Mesenchymal stem cell (in vitro differentiated cells and primary cell): ENCODE results near the gene AK4.
"Not testable (repeated sequence)": the region's sequence is repeated elsewhere in the genome, so short reads cannot be mapped to it uniquely, and the experiment has no call there.

ENCODE experiments used
- DNase-seq: peaks from one replicate; pipeline ENCODE4 v3.0.0-alpha.2; 2013
- H2AFZ ChIP-seq: one replicate; pipeline ENCODE4 v1.6.1; 2013; ENCODE audit warnings: low read depth, mild to moderate bottlenecking, control low read depth, inconsistent platforms, low read length, moderate library complexity
- H2AK5ac ChIP-seq: 2 replicates; pipeline ENCODE4 v1.6.1; 2013; ENCODE audit warnings: low read length, moderate library complexity, mild to moderate bottlenecking, inconsistent platforms; ENCODE audit not compliant: severe bottlenecking
- H2BK120ac ChIP-seq: one replicate; pipeline ENCODE4 v1.6.1; 2013; ENCODE audit warnings: low read depth, mild to moderate bottlenecking, inconsistent platforms, low read length, moderate library complexity
- H2BK12ac ChIP-seq, 2 experiments: one replicate each; pipeline ENCODE4 v1.6.1; 2013; ENCODE audit warnings: inconsistent platforms in 2 of 2, low read length in 2 of 2, mild to moderate bottlenecking in 2 of 2, moderate library complexity in 2 of 2, control low read depth in 1 of 2
- H2BK15ac ChIP-seq: one replicate; pipeline ENCODE4 v1.6.1; 2013; ENCODE audit warnings: mild to moderate bottlenecking, low read depth, inconsistent platforms; ENCODE audit not compliant: poor library complexity, severe bottlenecking
- H2BK5ac ChIP-seq: 2 replicates; pipeline ENCODE4 v1.6.1; 2013; ENCODE audit warnings: low read depth, mild to moderate bottlenecking, low read length, control low read depth, inconsistent platforms; ENCODE audit not compliant: poor library complexity, severe bottlenecking
- H3K14ac ChIP-seq, 2 experiments: one replicate each; pipeline ENCODE4 v1.6.1; 2013; ENCODE audit warnings: inconsistent platforms in 2 of 2, low read length in 2 of 2, control low read depth in 1 of 2, mild to moderate bottlenecking in 1 of 2, moderate library complexity in 1 of 2
- H3K18ac ChIP-seq, 2 experiments: one replicate each; pipeline ENCODE4 v1.6.1; 2013; ENCODE audit warnings: inconsistent platforms in 2 of 2, low read length in 2 of 2, control low read depth in 1 of 2, low read depth in 1 of 2, mild to moderate bottlenecking in 1 of 2
- H3K23ac ChIP-seq, 2 experiments: one replicate each; pipeline ENCODE4 v1.6.1; 2013; ENCODE audit warnings: inconsistent platforms in 2 of 2, low read length in 2 of 2, mild to moderate bottlenecking in 2 of 2, moderate library complexity in 2 of 2, control low read depth in 1 of 2
- H3K27ac ChIP-seq: 2 replicates; pipeline ENCODE4 v1.5.1; 2013; ENCODE audit warnings: mild to moderate bottlenecking, moderate library complexity, low read length, control low read depth, inconsistent platforms; ENCODE audit not compliant: poor library complexity, severe bottlenecking
- H3K27me3 ChIP-seq, 2 experiments: 2 replicates each; pipeline versions ENCODE4 v1.6.1 to v1.7.0; 2013; ENCODE audit warnings: low read length in 2 of 2, mild to moderate bottlenecking in 2 of 2, moderate library complexity in 2 of 2, control low read depth in 1 of 2, inconsistent platforms in 1 of 2; ENCODE audit not compliant: control insufficient read depth in 1 of 2, insufficient read depth in 1 of 2
- H3K36me3 ChIP-seq, 2 experiments: 2 replicates each; pipeline versions ENCODE4 v1.6.1 to v1.7.0; 2013; ENCODE audit warnings: low read length in 2 of 2, control low read depth in 1 of 2, inconsistent platforms in 1 of 2, low read depth in 1 of 2, mild to moderate bottlenecking in 1 of 2; ENCODE audit not compliant: insufficient read depth in 2 of 2, control insufficient read depth in 1 of 2
- H3K4ac ChIP-seq, 2 experiments: one replicate each; pipeline ENCODE4 v1.6.1; 2013; ENCODE audit warnings: inconsistent platforms in 2 of 2, low read length in 2 of 2, mild to moderate bottlenecking in 2 of 2, moderate library complexity in 2 of 2, control low read depth in 1 of 2, low read depth in 1 of 2
- H3K4me1 ChIP-seq: 2 replicates; pipeline ENCODE4 v1.6.1; 2013; ENCODE audit warnings: low read depth, low read length, control low read depth; ENCODE audit not compliant: control insufficient read depth, insufficient read depth
- H3K4me2 ChIP-seq: 2 replicates; pipeline ENCODE4 v1.6.1; 2013; ENCODE audit warnings: low read length, mild to moderate bottlenecking, inconsistent platforms; ENCODE audit not compliant: poor library complexity, severe bottlenecking
- H3K4me3 ChIP-seq, 2 experiments: 2 replicates each; pipeline versions ENCODE4 v1.5.1 to v1.7.0; 2013; ENCODE audit warnings: low read length in 2 of 2, mild to moderate bottlenecking in 2 of 2, control low read depth in 1 of 2, low read depth in 1 of 2; ENCODE audit not compliant: insufficient read depth in 1 of 2
- H3K79me1 ChIP-seq: replicated peaks from 2 replicates; pipeline ENCODE4 v1.6.1; 2013; ENCODE audit warnings: mild to moderate bottlenecking, control low read depth, low read length, inconsistent platforms; ENCODE audit not compliant: poor library complexity, severe bottlenecking
- H3K9ac ChIP-seq: 2 replicates; pipeline ENCODE4 v1.7.0; 2013; ENCODE audit warnings: mild to moderate bottlenecking, low read length, moderate library complexity
- H3K9me3 ChIP-seq: 2 replicates; pipeline ENCODE4 v1.7.0; 2013; ENCODE audit warnings: mild to moderate bottlenecking, low read length; ENCODE audit not compliant: control insufficient read depth
- H4K8ac ChIP-seq: one replicate; pipeline ENCODE4 v1.6.1; 2013; ENCODE audit warnings: inconsistent platforms, mild to moderate bottlenecking, low read length, moderate library complexity
- H4K91ac ChIP-seq: one replicate; pipeline ENCODE4 v1.6.1; 2013; ENCODE audit warnings: mild to moderate bottlenecking, low read length, inconsistent platforms
- WGBS: methylation state at CpG from one replicate; pipeline ENCODE4 v1.1.7; 2013; ENCODE audit warnings: mixed read lengths; 5-methylcytosine and 5-hydroxymethylcytosine counted together

Gene AK4

DNA sequence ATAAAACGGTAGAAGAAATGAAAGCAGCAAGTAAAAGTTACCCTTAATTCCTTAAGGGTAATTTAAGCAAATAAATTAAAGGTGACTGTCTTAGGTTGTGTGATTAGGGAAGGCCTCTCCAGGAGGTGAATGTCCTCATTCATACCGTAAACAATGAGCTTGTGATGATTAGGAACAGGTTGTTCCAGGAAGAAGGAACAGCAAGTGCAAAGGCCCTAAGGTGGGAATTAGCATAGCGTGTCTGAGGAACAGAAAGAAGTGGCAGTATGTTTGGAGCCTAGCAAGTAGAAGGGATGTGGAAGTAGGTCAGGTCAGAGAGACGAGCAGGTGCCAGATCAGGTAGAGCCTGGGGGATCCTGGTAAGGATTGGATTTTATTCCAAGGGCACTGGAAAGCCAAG lies 5.6 kb downstream of the AK4 start:
- no peak overlapping the region for H3K4ac ChIP-seq

DNA sequence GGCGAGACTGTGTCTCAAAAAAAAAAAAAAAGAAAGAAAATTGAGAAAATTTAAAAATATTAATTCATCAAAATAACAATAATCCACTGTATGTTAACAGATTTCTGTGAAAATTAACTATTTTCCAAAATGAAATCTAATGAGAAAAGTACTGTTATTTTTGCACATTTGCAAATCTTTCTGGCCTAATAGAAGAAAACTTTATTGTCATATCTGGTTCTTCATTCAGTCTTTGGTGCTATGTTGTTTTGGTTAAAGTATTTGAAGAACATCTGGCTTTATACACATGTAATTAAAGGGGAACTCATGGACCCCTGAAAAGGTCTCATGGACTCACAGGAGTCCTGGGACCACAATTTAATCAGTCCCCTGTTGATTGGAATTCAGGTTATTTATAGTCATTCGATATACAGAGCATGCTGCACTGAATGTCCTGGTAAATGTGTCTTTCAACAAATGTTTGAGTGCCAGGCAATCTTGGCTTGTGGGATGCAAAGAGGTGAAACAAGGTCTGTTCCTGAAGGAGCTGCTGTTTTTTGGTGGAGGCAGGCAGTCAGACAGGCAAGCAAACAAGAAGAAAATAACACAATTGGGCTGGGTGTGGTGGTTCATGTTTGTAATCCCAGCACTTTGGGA lies 9.0 kb downstream of the AK4 start:
- H3K23ac ChIP-seq = no peak overlapping the region
- no peak overlapping the region for H3K18ac ChIP-seq
- no peaks in the 10 kb centered on the region for H3K9me3 ChIP-seq
- H3K4me3 ChIP-seq = no peak overlapping the region
- no peak overlapping the region for H2BK120ac ChIP-seq
- H3K27me3 ChIP-seq = no peaks in the 10 kb centered on the region
- no peak overlapping the region for H3K27ac ChIP-seq
- H3K9ac ChIP-seq = no peak overlapping the region
- H2BK12ac ChIP-seq = no peak overlapping the region
- 82% methylated on average over 1 of the region's 2 CpGs for WGBS
- H3K14ac ChIP-seq = no peak overlapping the region
- no peaks in the 10 kb centered on the region for H3K36me3 ChIP-seq
- H4K91ac ChIP-seq = no peak overlapping the region
- H4K8ac ChIP-seq = no peak overlapping the region
- no peak overlapping the region for H2BK15ac ChIP-seq
- no peaks in the 10 kb centered on the region for H3K4me1 ChIP-seq
- H2AFZ ChIP-seq = no peak overlapping the region
- H3K79me1 ChIP-seq = peaks cover 23% of the 10 kb centered on the region
- DNase-seq = no peak
- H3K4me2 ChIP-seq = no peak overlapping the region
- H2BK5ac ChIP-seq = no peak overlapping the region
- no peak overlapping the region for H3K4ac ChIP-seq
- no peak overlapping the region for H2AK5ac ChIP-seq

More for the DNA sequence above, 5.6 kb downstream of the AK4 start:
- Histone ChIP-seq H3K27me3 (no peaks in the 10 kb centered on the region), H3K4me1 (peaks cover 1% of the 10 kb centered on the region), H2BK120ac (no peak overlapping the region), H3K4me2 (no peak overlapping the region), H3K14ac (no peak overlapping the region), H3K79me1 (peaks cover 15% of the 10 kb centered on the region), H3K27ac (no peak overlapping the region), H3K36me3 (no peaks in the 10 kb centered on the region), H3K4me3 (no peak overlapping the region), H4K91ac (no peak overlapping the region), H2BK15ac (no peak overlapping the region), H2BK5ac (no peak overlapping the region), H4K8ac (no peak overlapping the region), H3K18ac (no peak overlapping the region), H3K9me3 (no peaks in the 10 kb centered on the region), H3K23ac (no peak overlapping the region), H3K9ac (no peak overlapping the region), H2AK5ac (no peak overlapping the region), H2BK12ac (no peak overlapping the region), H2AFZ (no peak overlapping the region)
- DNase-seq = no peak
- 91% methylated on average over 4 of the region's 4 CpGs for WGBS

DNA sequence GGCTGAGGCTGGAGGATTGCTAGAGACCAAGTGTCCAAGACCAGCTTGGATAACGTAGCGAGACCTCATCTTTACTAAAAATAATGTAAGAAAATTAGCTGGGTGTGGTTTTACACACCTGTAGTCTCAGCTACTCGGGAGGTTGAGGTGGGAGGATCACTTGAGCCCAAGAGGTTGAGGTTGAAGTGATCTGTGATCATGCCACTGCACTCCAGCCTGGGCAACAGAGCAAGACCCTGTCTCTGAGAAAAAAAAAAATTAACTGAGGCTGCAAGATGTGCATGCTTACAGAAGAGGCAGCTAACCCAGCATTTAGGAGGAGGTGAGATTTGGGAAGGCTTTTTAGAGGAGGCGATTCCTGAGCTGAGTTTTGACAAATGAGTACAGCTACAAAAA lies 9.5 kb downstream of the AK4 start:
- Histone ChIP-seq H3K4ac (no peak overlapping the region), H4K8ac (no peak overlapping the region), H2BK5ac (no peak overlapping the region), H2AFZ (no peak overlapping the region), H3K27ac (no peak overlapping the region), H2BK120ac (no peak overlapping the region), H3K9me3 (no peaks in the 10 kb centered on the region), H3K36me3 (no peaks in the 10 kb centered on the region), H2AK5ac (no peak overlapping the region), H2BK12ac (no peak overlapping the region), H3K4me1 (no peaks in the 10 kb centered on the region), H3K18ac (no peak overlapping the region), H3K14ac (no peak overlapping the region), H3K4me2 (no peak overlapping the region), H3K79me1 (peaks cover 23% of the 10 kb centered on the region), H4K91ac (no peak overlapping the region), H3K27me3 (no peaks in the 10 kb centered on the region), H3K4me3 (no peak overlapping the region), H3K9ac (no peak overlapping the region), H2BK15ac (no peak overlapping the region), H3K23ac (no peak overlapping the region)
- DNase-seq = no peak
- 84% methylated on average over 4 of the region's 4 CpGs for WGBS

DNA sequence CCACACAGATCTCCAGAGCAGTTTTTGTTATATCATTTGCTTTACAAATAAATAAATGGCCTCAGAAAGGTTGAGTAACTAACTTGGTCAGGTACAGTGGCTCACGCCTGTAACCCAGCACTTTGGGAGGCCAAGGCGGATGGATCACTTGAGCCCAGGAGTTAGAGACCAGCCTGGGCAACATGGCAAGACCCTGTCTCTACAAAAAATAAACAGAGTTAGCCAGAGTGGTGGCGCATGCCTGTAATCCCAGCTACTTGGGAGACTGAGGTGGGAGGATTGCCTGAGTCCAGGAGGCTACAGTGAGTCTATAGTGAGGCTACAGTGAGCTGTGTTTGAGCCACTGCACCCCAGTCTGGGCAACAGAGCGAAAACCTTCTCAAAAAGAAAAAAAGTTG lies 11.3 kb downstream of the AK4 start:
- WGBS = 90% methylated on average over 4 of the region's 4 CpGs
- H3K36me3 ChIP-seq = not testable (repeated sequence)

More for the DNA sequence above, 11.3 kb downstream of the AK4 start:
- H3K79me1 ChIP-seq = peaks cover 15% of the 10 kb centered on the region
- H2BK12ac ChIP-seq, H3K4me3 ChIP-seq, H2AK5ac ChIP-seq, H4K91ac ChIP-seq, H3K4ac ChIP-seq, H3K4me2 ChIP-seq, H3K9ac ChIP-seq, H2AFZ ChIP-seq, H3K14ac ChIP-seq, H2BK5ac ChIP-seq, H2BK120ac ChIP-seq, H3K4me1 ChIP-seq, H4K8ac ChIP-seq, H3K18ac ChIP-seq, H3K23ac ChIP-seq, H3K9me3 ChIP-seq, DNase-seq, H3K27ac ChIP-seq, H2BK15ac ChIP-seq, H3K27me3 ChIP-seq: not testable (repeated sequence)
